GM21360 (cell line): ENCODE results near the gene IFIT2.
"Not testable (repeated sequence)": the region's sequence is repeated elsewhere in the genome, so short reads cannot be mapped to it uniquely, and the experiment has no call there.

ENCODE experiments used
- ATAC-seq: cut with Tn5 transposase; IDR thresholded peaks from one replicate; pipeline ENCODE4 v1.9.1; 2021; ENCODE audit warnings: mild to moderate bottlenecking, moderate library complexity; ENCODE audit not compliant: unreplicated experiment

The IFIT2 gene

GRCh38 chr10:89301721-89302445, at the start of gene IFIT2:
Gene IFIT2 (plus strand): TSS chr10:89302046. CDS start chr10:89302124, 78 bp downstream.
- peak; percentile 70 for ATAC-seq

- ATAC-seq = no peak
Observed at GRCh38 chr10:89252225-89252585, 49.6 kb upstream of the IFIT2 start.

GRCh38 chr10:89255091-89255579, 46.7 kb upstream of the IFIT2 start:
- not testable (repeated sequence) for ATAC-seq

- ATAC-seq = no peak
Observed at GRCh38 chr10:89255793-89256192, 46.1 kb upstream of the IFIT2 start.

- no peak for ATAC-seq
Observed at GRCh38 chr10:89256340-89256739, 45.5 kb upstream of the IFIT2 start.

- no peak for ATAC-seq
Observed at GRCh38 chr10:89256962-89257361, 44.9 kb upstream of the IFIT2 start.

- no peak for ATAC-seq
Observed at GRCh38 chr10:89257581-89257980, 44.3 kb upstream of the IFIT2 start.

GRCh38 chr10:89258881-89259280, 43.0 kb upstream of the IFIT2 start:
- ATAC-seq = no peak

- no peak for ATAC-seq
Observed at GRCh38 chr10:89262086-89263051, 39.5 kb upstream of the IFIT2 start.

GRCh38 chr10:89263091-89263490, 38.8 kb upstream of the IFIT2 start:
- ATAC-seq = no peak

- ATAC-seq = no peak
Observed at GRCh38 chr10:89263531-89263930, 38.3 kb upstream of the IFIT2 start.

GRCh38 chr10:89266721-89267453, 35.0 kb upstream of the IFIT2 start:
- ATAC-seq = no peak

- no peak for ATAC-seq
Observed at GRCh38 chr10:89269433-89270152, 32.3 kb upstream of the IFIT2 start.

GRCh38 chr10:89270153-89270483, 31.7 kb upstream of the IFIT2 start:
- no peak for ATAC-seq

- ATAC-seq = no peak
Observed at GRCh38 chr10:89271532-89271931, 30.3 kb upstream of the IFIT2 start.

- no peak for ATAC-seq
Observed at GRCh38 chr10:89273680-89274079, 28.2 kb upstream of the IFIT2 start.

GRCh38 chr10:89274928-89275327, 26.9 kb upstream of the IFIT2 start:
- no peak for ATAC-seq

- no peak for ATAC-seq
Observed at GRCh38 chr10:89275383-89275782, 26.5 kb upstream of the IFIT2 start.

GRCh38 chr10:89278034-89278535, 23.8 kb upstream of the IFIT2 start:
- no peak for ATAC-seq

GRCh38 chr10:89278900-89279392, 22.9 kb upstream of the IFIT2 start:
- ATAC-seq = no peak
